Fibroblast of mammary gland (primary cell): ENCODE measurements around the gene FBXL15.

Experiments used
- DNase-seq: peaks from one replicate; pipeline ENCODE4 v3.0.0-alpha.2; 2010; ENCODE audit warnings: low read depth
- H3K4me3 ChIP-seq: 2 replicates; pipeline ENCODE4 v1.5.1; 2011; ENCODE audit warnings: low read depth, mild to moderate bottlenecking, low read length, moderate library complexity; ENCODE audit not compliant: control insufficient read depth
- TF ChIP-seq, protein P1 (sequence below): conservative IDR thresholded peaks from 2 replicates; pipeline ENCODE4 v1.5.1; 2011; ENCODE audit warnings: low read depth, low read length, inconsistent platforms; ENCODE audit not compliant: control insufficient read depth, insufficient read depth

FBXL15 gene

GRCh38 chr10:102434394-102435132 is 13.9 kb downstream of the FBXL15 start:
- DNase-seq: peak; percentile 81
- H3K4me3 ChIP-seq: no peak overlapping the region
- TF ChIP-seq, protein P1, sequence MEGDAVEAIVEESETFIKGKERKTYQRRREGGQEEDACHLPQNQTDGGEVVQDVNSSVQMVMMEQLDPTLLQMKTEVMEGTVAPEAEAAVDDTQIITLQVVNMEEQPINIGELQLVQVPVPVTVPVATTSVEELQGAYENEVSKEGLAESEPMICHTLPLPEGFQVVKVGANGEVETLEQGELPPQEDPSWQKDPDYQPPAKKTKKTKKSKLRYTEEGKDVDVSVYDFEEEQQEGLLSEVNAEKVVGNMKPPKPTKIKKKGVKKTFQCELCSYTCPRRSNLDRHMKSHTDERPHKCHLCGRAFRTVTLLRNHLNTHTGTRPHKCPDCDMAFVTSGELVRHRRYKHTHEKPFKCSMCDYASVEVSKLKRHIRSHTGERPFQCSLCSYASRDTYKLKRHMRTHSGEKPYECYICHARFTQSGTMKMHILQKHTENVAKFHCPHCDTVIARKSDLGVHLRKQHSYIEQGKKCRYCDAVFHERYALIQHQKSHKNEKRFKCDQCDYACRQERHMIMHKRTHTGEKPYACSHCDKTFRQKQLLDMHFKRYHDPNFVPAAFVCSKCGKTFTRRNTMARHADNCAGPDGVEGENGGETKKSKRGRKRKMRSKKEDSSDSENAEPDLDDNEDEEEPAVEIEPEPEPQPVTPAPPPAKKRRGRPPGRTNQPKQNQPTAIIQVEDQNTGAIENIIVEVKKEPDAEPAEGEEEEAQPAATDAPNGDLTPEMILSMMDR: no peak

GRCh38 chr10:102435133-102435497 is 14.5 kb downstream of the FBXL15 start:
- H3K4me3 ChIP-seq: peak overlapping the region; percentile 41
- TF ChIP-seq, protein P1: no peak
- no peak for DNase-seq

- TF ChIP-seq, protein P1: no peak
- DNase-seq: no peak
- peak overlapping the region; percentile 41 for H3K4me3 ChIP-seq
Measured at GRCh38 chr10:102435529-102436233, 15.0 kb downstream of the FBXL15 start.

GRCh38 chr10:102436312-102436711 is 15.7 kb downstream of the FBXL15 start:
- DNase-seq: no peak
- peak overlapping the region; percentile 41 for H3K4me3 ChIP-seq
- TF ChIP-seq, protein P1: no peak

- no peak for DNase-seq
- TF ChIP-seq, protein P1: no peak
- no peak overlapping the region for H3K4me3 ChIP-seq
Measured at GRCh38 chr10:102437515-102437914, 16.9 kb downstream of the FBXL15 start.

- TF ChIP-seq, protein P1: no peak
- no peak overlapping the region for H3K4me3 ChIP-seq
Measured at GRCh38 chr10:102438374-102438773, 17.7 kb downstream of the FBXL15 start.

More at GRCh38 chr10:102438374-102438773, 17.7 kb downstream of the FBXL15 start:
- DNase-seq: no peak
